Measurements from ENCODE around the gene XPO5. TPM values are rescaled to one million over a fixed set of nuclear protein-coding genes. Genes with fewer than 3 reads are reported as not detected.

XPO5 gene
- total RNA-seq, 4 donors from 2014 or later: 14.5 to 36.5 (median 16.0) TPM

DNA sequence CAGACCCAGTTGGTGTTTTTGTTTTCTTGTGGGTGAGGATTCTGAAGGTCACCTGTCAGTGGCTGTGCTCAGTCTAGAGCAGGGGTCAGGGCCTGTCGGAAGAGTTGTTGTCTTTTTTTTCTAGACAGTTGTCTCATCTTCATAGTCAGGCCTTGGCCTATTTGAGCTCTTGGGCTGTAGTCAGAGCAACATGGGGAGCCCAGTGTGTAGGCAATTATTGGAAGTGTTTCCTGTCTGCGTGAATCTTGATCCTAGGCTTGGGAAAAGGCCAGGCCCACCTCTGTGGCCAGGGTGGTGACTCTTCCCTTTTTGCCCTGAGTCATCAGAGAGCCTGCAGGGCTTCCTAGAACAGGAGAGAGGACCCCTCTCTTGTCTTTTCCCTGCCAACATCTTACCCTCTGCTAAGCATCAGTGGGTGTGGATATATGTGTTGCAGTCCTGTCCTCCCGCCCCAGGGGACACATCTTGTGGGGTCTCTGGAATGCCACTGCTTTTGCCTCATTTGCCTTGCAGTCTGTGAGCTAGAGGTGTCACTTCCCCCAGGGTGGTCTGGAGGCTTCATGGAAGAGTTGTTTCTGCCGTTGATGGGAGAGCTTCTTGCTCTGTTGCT, 87.1 kb downstream of the XPO5 start:
- TF ChIP-seq, protein P1, sequence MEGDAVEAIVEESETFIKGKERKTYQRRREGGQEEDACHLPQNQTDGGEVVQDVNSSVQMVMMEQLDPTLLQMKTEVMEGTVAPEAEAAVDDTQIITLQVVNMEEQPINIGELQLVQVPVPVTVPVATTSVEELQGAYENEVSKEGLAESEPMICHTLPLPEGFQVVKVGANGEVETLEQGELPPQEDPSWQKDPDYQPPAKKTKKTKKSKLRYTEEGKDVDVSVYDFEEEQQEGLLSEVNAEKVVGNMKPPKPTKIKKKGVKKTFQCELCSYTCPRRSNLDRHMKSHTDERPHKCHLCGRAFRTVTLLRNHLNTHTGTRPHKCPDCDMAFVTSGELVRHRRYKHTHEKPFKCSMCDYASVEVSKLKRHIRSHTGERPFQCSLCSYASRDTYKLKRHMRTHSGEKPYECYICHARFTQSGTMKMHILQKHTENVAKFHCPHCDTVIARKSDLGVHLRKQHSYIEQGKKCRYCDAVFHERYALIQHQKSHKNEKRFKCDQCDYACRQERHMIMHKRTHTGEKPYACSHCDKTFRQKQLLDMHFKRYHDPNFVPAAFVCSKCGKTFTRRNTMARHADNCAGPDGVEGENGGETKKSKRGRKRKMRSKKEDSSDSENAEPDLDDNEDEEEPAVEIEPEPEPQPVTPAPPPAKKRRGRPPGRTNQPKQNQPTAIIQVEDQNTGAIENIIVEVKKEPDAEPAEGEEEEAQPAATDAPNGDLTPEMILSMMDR (IDR thresholded peaks at IDR 0.05; ENCODE audit: low read depth): no peak

DNA sequence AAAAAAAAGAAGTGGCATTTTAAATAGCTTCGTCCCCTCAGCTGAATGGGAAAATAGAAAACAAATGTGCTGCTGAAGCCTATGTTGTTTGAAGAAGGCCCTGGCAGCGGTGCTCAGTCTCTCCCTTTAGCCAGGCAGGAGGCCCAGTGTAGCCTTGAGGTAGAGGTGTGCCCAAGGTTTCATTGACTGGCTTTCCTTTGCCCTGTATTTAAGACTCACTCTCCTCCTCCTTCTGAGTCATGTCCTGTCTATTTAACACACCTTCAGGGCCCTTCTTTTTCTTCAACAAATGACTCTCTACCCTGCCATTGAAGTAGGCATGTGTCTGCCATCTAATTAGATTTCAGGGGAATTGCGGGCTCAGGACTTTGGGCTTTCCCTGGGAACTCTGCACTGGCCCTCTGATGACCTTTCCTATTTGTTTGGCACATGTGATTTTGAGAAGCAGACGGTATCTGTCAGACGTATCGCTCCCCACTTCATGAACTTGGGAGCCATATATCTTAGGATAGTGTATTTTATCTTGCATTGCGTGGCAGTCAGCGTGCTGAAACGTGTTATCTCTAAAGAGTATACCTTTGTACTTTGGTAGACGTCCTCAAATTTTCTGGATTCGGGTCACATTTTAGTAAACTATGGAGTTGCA, 94.1 kb downstream of the XPO5 start:
- TF ChIP-seq, protein P1 (IDR thresholded peaks at IDR 0.05; ENCODE audit: low read depth): no peak

DNA sequence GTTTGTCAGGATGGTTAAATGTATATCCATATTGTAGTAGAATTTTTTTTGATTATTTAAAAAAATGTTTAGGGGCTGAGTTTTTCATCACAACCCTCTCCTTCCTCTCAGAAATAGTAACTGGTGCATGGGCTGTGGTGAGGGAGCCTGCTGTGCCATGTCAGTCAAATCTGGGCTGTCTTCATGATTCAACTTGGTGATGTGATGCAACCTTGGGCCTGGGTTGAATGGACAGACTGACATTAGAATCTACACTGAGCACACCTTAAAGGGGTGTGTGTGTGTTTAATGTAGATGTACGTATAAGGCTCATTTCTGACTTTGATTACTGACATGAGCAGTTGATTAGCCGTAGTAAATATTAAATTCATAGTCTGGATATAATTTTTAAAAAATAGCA, 94.8 kb downstream of the XPO5 start:
- TF ChIP-seq, protein P1 (IDR thresholded peaks at IDR 0.05; ENCODE audit: low read depth): no peak

DNA sequence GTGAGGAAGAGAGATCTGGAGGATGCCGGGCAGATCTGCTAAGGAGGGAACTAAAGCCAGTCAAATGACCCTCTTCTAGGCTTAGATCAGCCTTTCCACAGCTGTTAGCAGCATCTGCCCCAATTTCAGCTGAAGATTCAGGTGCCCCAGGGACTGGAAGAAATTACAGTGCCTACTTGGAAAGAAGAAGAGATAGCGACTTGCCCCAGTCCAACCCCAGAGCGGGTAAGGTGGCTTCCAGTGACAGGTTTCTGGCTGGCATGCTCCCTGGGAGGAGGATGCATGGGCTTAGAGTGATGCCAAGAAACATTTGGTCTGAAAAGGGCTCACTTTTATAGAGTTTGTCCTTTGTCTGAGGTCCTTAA, 97.8 kb downstream of the XPO5 start:
- TF ChIP-seq, protein P1 (IDR thresholded peaks at IDR 0.05; ENCODE audit: low read depth): no peak

DNA sequence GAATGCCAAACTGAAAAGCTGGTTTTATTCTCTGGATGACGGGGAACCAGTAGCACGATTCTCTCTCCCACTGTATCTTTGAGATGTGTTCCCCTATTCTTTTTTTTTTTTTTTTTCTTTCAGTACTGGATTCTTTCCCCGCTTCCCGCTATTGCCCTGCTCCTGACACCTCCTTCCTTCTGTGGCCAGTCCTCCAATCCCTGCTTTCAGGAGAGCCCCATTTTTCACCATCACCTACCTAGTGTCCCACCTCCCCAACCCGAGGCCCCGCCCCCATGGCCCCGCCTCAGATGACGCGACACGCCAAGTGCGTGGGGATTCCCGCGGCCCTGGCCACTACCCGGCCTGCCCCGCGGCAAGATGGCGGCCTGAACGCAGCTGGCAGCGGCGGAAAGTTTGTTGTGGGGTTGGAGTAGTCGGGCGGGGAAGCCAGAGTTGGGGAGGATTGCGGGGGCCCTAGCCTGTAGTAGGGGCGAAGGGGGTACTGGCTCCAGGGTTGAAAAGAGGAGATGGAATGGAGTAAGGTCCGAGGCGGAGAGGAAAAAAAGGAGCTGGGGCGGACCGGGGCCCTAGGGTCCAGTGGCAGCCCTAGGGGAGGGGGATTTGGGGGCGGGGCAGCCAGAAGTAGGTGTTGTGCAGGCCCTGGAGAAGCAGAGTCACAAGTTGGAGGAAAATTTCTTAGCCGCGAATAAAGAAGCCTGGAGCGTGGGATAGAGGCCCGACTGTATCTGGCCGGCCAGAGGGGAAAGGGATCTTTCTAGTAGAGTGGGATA, 98.4 kb downstream of the XPO5 start, which contains the start of gene TJAP1:
TJAP1 (plus strand) TSS at position 336 of the 773 bp plus-strand sequence. CDS start 21,432 bp downstream, outside the sequence.
- TF ChIP-seq, protein P1 (IDR thresholded peaks at IDR 0.05; ENCODE audit: low read depth): no peak

DNA sequence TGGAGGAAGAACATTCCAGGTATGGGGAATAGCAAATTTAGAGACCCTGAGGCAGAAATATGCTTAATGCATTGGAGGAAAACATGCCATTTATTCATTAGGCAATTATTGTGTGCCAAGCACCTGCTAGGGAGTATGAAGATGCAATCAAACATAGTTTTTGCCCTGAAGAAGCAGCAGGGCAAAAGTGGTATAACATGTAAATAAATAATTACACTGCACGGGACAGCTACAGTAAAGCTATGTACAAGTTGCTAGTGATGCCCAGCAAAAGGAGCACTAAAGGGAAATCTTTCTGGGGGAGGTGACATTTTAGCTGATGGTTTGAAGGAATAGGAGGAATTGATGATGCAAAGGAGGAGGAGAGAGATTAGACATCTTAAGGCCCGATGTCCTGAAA, 99.1 kb downstream of the XPO5 start:
- TF ChIP-seq, protein P1 (IDR thresholded peaks at IDR 0.05; ENCODE audit: low read depth): no peak

DNA sequence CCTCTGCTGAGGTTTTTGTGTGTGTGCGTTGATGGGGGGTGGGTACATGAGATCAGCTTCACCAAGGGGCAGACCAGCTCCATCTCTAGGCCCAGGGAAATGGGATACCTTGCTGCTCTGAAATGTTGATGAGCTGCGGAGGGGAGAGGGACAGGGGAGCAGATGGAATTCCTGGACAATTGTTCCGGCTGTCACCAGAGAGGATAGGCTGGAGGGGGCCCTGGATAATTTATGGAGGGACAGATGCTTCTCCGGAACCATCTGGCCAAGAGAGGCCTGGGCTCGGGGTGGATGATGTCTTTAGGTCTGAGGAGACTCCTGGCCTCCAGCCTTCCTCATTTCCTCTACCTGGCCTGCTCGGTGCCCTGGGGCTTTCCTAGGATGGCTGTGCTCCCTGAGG, 100.3 kb downstream of the XPO5 start:
- TF ChIP-seq, protein P1 (IDR thresholded peaks at IDR 0.05; ENCODE audit: low read depth): no peak
